ENCODE measurements around the gene CFAP74.

DNA sequence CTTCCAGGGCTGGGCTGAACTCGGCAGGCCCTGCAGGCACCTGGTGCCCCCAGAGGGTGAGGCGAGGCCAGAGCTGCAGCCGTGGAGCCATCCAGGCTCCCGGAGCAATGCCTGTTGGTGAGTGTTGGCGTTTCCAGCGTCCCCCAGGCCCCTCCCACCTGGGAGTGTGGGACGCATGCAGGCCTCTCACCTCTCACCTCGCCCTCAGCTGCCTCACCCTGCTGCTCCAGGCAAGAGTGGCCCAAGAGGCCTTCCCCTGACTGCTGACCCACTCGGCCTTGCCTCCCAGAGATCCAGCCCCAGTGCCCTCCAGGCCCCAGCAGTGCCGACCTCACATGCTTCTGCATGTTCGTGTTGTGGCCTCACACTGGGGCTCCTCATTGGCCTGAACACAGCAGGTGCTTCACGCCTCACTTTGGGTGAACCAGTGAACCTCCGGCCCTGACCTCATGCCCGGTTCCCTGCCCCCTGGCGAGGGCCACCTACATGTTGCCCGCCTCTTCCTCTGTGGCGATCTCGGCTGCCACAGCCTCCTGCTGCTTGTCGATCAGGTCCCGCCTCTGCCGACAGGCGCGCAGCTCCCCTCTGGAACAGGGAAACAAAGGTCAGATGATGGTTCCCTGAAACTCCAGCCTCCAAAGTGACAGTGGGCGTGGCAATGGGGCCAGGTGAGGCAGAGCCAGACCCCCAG is 17.0 kb downstream of the CFAP74 start:
- TF ChIP-seq, protein P1, sequence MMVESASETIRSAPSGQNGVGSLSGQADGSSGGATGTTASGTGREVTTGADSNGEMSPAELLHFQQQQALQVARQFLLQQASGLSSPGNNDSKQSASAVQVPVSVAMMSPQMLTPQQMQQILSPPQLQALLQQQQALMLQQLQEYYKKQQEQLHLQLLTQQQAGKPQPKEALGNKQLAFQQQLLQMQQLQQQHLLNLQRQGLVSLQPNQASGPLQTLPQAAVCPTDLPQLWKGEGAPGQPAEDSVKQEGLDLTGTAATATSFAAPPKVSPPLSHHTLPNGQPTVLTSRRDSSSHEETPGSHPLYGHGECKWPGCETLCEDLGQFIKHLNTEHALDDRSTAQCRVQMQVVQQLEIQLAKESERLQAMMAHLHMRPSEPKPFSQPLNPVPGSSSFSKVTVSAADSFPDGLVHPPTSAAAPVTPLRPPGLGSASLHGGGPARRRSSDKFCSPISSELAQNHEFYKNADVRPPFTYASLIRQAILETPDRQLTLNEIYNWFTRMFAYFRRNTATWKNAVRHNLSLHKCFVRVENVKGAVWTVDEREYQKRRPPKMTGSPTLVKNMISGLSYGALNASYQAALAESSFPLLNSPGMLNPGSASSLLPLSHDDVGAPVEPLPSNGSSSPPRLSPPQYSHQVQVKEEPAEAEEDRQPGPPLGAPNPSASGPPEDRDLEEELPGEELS (CRISPR knock-in tag; IDR thresholded peaks at IDR 0.05): no peak
- TF ChIP-seq CEBPZ (IDR thresholded peaks at IDR 0.05; ENCODE audit: low read length) (no peak), SRSF1 (optimal IDR thresholded peaks at IDR 0.05; ENCODE audit: low read depth, low read length) (no peak), ZNF747 (CRISPR knock-in tag; IDR thresholded peaks at IDR 0.05; ENCODE audit: borderline replicate concordance) (no peak), ZNF224 (CRISPR knock-in tag; IDR thresholded peaks at IDR 0.05) (no peak), FOXK2 (IDR thresholded peaks at IDR 0.05) (no peak)

Measured in HepG2 (cell line).